Spleen (tissue), 11 donors: ENCODE measurements around the gene IL11RA. TPM values are rescaled to one million over a fixed set of nuclear protein-coding genes. Genes with fewer than 3 reads are reported as not detected.

Experiments used
- DNase-seq: peaks from one replicate; pipeline ENCODE4 v3.0.0-alpha.2; 2020
- H3K27ac ChIP-seq, 8 donors: fragments of 200-600 bp; sonication (generic) in 7 of 8; 1 replicate in 4 of 8; 2 replicates in 4 of 8; pipeline versions ENCODE4 v1.5.0 to v1.8.0; 2016 to 2021; ENCODE audit warnings: inconsistent platforms in 4 of 8, mild to moderate bottlenecking in 4 of 8, moderate library complexity in 1 of 8
- H3K27me3 ChIP-seq, 7 donors: fragments of 200-600 bp; sonication (generic) in 6 of 7; replicated peaks in 1 of 7; 1 replicate in 4 of 7; 2 replicates in 3 of 7; pipeline versions ENCODE4 v1.5.0 to v1.8.0; 2016 to 2021; ENCODE audit warnings: inconsistent platforms in 3 of 7, mild to moderate bottlenecking in 1 of 7
- H3K36me3 ChIP-seq, 6 donors: fragments of 200-600 bp; sonication (generic) in 5 of 6; 1 replicate in 4 of 6; 2 replicates in 2 of 6; pipeline versions ENCODE4 v1.5.0 to v1.8.0; 2016 to 2021; ENCODE audit warnings: inconsistent platforms in 2 of 6
- H3K4me1 ChIP-seq, 6 donors: fragments of 200-600 bp; sonication (generic) in 5 of 6; 1 replicate in 3 of 6; 2 replicates in 3 of 6; pipeline versions ENCODE4 v1.5.0 to v1.8.0; 2016 to 2021; ENCODE audit warnings: inconsistent platforms in 3 of 6
- H3K4me3 ChIP-seq, 8 donors: fragments of 200-600 bp; sonication (generic) in 7 of 8; 1 replicate in 4 of 8; 2 replicates in 4 of 8; pipeline versions ENCODE4 v1.5.0 to v1.8.0; 2016 to 2021; ENCODE audit warnings: inconsistent platforms in 4 of 8, mild to moderate bottlenecking in 4 of 8, moderate library complexity in 2 of 8
- H3K9me3 ChIP-seq, 8 donors: fragments of 200-600 bp; sonication (generic) in 7 of 8; 1 replicate in 4 of 8; 2 replicates in 4 of 8; pipeline versions ENCODE4 v1.5.0 to v1.8.0; 2016 to 2021; ENCODE audit warnings: inconsistent platforms in 4 of 8
- CTCF ChIP-seq, 11 experiments: fragments of 200-600 bp in 7 of 11; fragments of 450-650 bp in 4 of 11; sonication (generic) in 4 of 11; IDR thresholded peaks in 8 of 11; conservative IDR thresholded peaks in 3 of 11; 1 replicate in 7 of 11; 2 replicates in 4 of 11; pipeline versions ENCODE4 v1.4.0 to v1.8.0; 2016 to 2021; ENCODE audit warnings: antibody characterized with exemption in 11 of 11, inconsistent platforms in 4 of 11, mild to moderate bottlenecking in 1 of 11
- POLR2A ChIP-seq, 3 donors: fragments of 450-650 bp; IDR thresholded peaks; one replicate each; pipeline ENCODE4 v1.5.1; 2017; ENCODE audit warnings: antibody characterized with exemption in 3 of 3, mild to moderate bottlenecking in 1 of 3
- POLR2AphosphoS5 ChIP-seq, 3 donors: sonication (generic); formaldehyde crosslinking; IDR thresholded peaks; one replicate each; pipeline ENCODE4 v1.5.1; 2017; ENCODE audit warnings: antibody characterized with exemption in 3 of 3
- WGBS, 5 donors: extraction: QIAGEN DNeasy Blood & Tissue Kit in 3 of 5; methylation state at CpG; one replicate each; pipeline versions ENCODE4 v1.1.5 to v1.1.7; 2013 to 2018; 5-methylcytosine and 5-hydroxymethylcytosine counted together
- intact Hi-C: fragments of 100-400 bp; cut with DNase I; formaldehyde crosslinking; loops from one replicate; pipeline ENCODE4 v1.15.0; 2023; ENCODE audit warnings: low total_unique reads
- polyA plus RNA-seq, 3 donors: library from polyadenylated mRNA; stranded (reverse); fragments of 200-250 nt; gene quantifications; one replicate each; pipeline ENCODE4 v1.2.1, GENCODE V29; 2013
- small RNA-seq, 4 donors: library from RNA; depleted of rRNA; stranded (forward); fragments of <200 nt; gene quantifications; one replicate each; pipeline ENCODE3, GENCODE V24; 2016
- total RNA-seq, 7 donors: library from RNA; depleted of rRNA in 3 of 7; stranded (reverse); fragments of >200 nt in 3 of 7; fragmentation: NEBNext Ultra II Directional in 4 of 7; extraction: Animal tissue kit (Norgen Biotek cat#: 25700) in 4 of 7; gene quantifications; one replicate each; pipeline versions ENCODE4 v1.1.0 to v1.2.1, GENCODE V29; 2016 to 2021
- donor health status: healthy with polysubstance abuse.
- donor health status: DM: no; HTN: no; CAD: no; lungs with moderate emphysema.
- donor health status: DM: no; HTN: no; CAD: no.
- donor health status: Bipolar disorder and iron deficiency.
- donor health status: healthy.
- donor health status: DM: no; HTN: no; CAD: no.
- donor health status: DM: yes; HTN: yes; CAD: no.

Gene IL11RA
- total and polyA plus RNA-seq, 10 donors = 16.3 to 43.9 (median 28.9) TPM

DNA sequence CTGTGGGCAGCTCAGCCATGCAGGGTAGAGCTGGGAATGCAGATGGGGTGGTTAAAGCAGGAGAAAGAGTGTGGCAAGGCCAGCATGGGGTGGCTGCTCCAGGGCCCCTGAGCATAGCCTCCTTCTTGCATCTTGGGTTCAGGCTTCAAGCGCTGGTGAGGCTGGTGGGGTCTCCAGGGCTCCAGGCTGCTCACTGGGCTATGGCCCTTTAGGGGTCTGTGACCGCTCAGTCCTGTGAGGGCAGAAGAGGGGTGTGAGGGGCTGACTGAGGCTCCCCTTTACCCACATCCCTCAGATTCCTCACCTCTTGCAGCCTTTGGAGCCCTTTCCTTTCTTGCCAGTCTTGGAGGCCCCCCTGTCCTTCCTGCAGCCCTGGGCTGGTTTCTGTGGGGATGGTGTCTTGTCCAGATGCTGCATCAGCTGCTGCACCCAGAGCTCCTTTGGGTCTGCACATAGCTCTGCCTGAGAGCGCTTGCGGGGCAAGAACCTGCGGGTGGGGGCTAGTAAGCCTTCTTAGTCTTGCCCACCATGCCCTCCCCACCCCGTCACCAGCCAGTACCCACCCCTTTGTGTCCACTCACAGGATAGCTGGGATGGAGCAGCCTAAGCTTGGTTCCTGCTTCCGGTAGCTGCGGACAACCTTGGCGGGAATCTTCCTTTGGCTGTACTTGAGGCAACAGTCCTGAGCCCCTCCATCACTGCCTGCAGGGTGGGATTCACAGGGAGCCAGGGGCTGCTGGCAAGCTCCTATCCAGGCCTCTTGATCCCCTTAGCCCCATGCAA lies 57.4 kb downstream of the IL11RA start:
- H3K4me1 ChIP-seq = peaks cover 0 to 20% (median 11%) of the 10 kb centered on the region in 6 donors
- peak overlapping the region in 5 of 8 donors; percentile 44 to 57 (median 46) for H3K27ac ChIP-seq
- H3K9me3 ChIP-seq = no peaks in the 10 kb centered on the region
- WGBS, 5 donors = 76 to 100% (median 88%) methylated on average over 3 to 9 of the region's 9 CpGs
- no peaks in the 10 kb centered on the region for H3K27me3 ChIP-seq
- intact Hi-C loops = no loop called here
- H3K36me3 ChIP-seq = no peaks in the 10 kb centered on the region
- H3K4me3 ChIP-seq = no peak overlapping the region
- TF ChIP-seq POLR2A (IDR thresholded peaks at IDR 0.05) = no peak
- TF ChIP-seq CTCF (IDR thresholded peaks at IDR 0.05 in 8 of 11, conservative IDR thresholded peaks at IDR 0.05 in 3 of 11) = no peak
- TF ChIP-seq POLR2AphosphoS5 (IDR thresholded peaks at IDR 0.05) = no peak
- DNase-seq = no peak

GRCh38 chr9:34710023-34710422 lies 58.0 kb downstream of the IL11RA start, which contains the start of gene CCL21:
Gene CCL21, minus strand, starts transcription at chr9:34710136. Its CDS starts 70 bp downstream, at chr9:34710066.
- 33 to 80% (median 56%) methylated on average over 2 of the region's 2 CpGs for WGBS, 5 donors
- Histone ChIP-seq H3K27ac (peak within 1 kb of the TSS in 7 of 8 donors; percentile 29 to 57 (median 44)), H3K4me3 (no peak within 1 kb of the TSS), H3K9me3 (no peaks in the 10 kb centered on the region), H3K4me1 (peaks cover 0 to 20% (median 11%) of the 10 kb centered on the region in 6 donors), H3K36me3 (no peaks in the 10 kb centered on the region), H3K27me3 (no peaks in the 10 kb centered on the region)
- no peak for TF ChIP-seq POLR2A (IDR thresholded peaks at IDR 0.05)
- TF ChIP-seq POLR2AphosphoS5 (IDR thresholded peaks at IDR 0.05) = peak in 2 of 3 donors; percentile 17 to 26
- no peak for TF ChIP-seq CTCF (IDR thresholded peaks at IDR 0.05 in 8 of 11, conservative IDR thresholded peaks at IDR 0.05 in 3 of 11)
- no peak for DNase-seq
- intact Hi-C loops = no loop called here

Small RNA genes within 50 kb of the gene (small RNA-seq; reads per million reads assigned to genes)
- 0 reads per million in 4 donors for gene CCL27

Other genes with a start within 250 kb of the IL11RA start
- gene FAM219A, start 193.6 kb upstream of the IL11RA start, total RNA-seq = 10 to 100 TPM; 10.4 to 26.9 (median 16.5) TPM
- 1 to 10 TPM; 3.2 to 9.3 (median 3.5) TPM for gene FAM219A, start 193.6 kb upstream of the IL11RA start, polyA plus RNA-seq
- not detected for gene DNAI1, start 193.4 kb upstream of the IL11RA start, total RNA-seq
- not detected for gene DNAI1, start 193.4 kb upstream of the IL11RA start, polyA plus RNA-seq
- gene ENHO, start 129.2 kb upstream of the IL11RA start, total RNA-seq = under 1 TPM in 3 of 7 donors, not detected in 4; 0.35 to 0.91 (median 0.46) TPM
- gene ENHO, start 129.2 kb upstream of the IL11RA start, polyA plus RNA-seq = under 1 TPM; 0.74 to 0.94 (median 0.89) TPM
- 10 to 100 TPM in 5 of 7 donors, 1 to 10 TPM in 2; 6.6 to 46.8 (median 26.3) TPM for gene CNTFR, start 62.5 kb upstream of the IL11RA start, total RNA-seq
- 1 to 10 TPM; 2.8 to 7.7 (median 3.1) TPM for gene CNTFR, start 62.5 kb upstream of the IL11RA start, polyA plus RNA-seq
- 10 to 100 TPM; 16.8 to 36.1 (median 21.5) TPM for gene RPP25L, start 40.1 kb upstream of the IL11RA start, total RNA-seq
- 10 to 100 TPM; 32.5 to 54.1 (median 46.7) TPM for gene RPP25L, start 40.1 kb upstream of the IL11RA start, polyA plus RNA-seq
- gene DCTN3, start 31.7 kb upstream of the IL11RA start, total RNA-seq = 10 to 100 TPM; 43.8 to 64.1 (median 52.1) TPM
- 10 to 100 TPM; 59.3 to 79.8 (median 75.9) TPM for gene DCTN3, start 31.7 kb upstream of the IL11RA start, polyA plus RNA-seq
- not detected for gene ARID3C, start 23.1 kb upstream of the IL11RA start, total RNA-seq
- gene ARID3C, start 23.1 kb upstream of the IL11RA start, polyA plus RNA-seq = not detected
- 10 to 100 TPM; 24.1 to 39.7 (median 28.4) TPM for gene SIGMAR1, start 14.4 kb upstream of the IL11RA start, total RNA-seq
- gene SIGMAR1, start 14.4 kb upstream of the IL11RA start, polyA plus RNA-seq = 10 to 100 TPM; 19.4 to 31.1 (median 24.4) TPM
- gene GALT, start 5.5 kb upstream of the IL11RA start, total RNA-seq = 100 to 1,000 TPM in 1 of 7 donors, 10 to 100 TPM in 6; 56.6 to 101 (median 78.9) TPM
- 10 to 100 TPM; 32.1 to 74.4 (median 55.1) TPM for gene GALT, start 5.5 kb upstream of the IL11RA start, polyA plus RNA-seq
- under 1 TPM in 1 of 7 donors, not detected in 6; 0.70 TPM for gene CCL27, start 10.5 kb downstream of the IL11RA start, total RNA-seq
- gene CCL27, start 10.5 kb downstream of the IL11RA start, polyA plus RNA-seq = under 1 TPM in 2 of 3 donors, not detected in 1; 0.08 to 0.32 TPM
- gene CCL19, start 39.1 kb downstream of the IL11RA start, total RNA-seq = 10 to 100 TPM in 2 of 7 donors, 1 to 10 TPM in 3, not detected in 2; 4.0 to 57.3 (median 7.4) TPM
- gene CCL19, start 39.1 kb downstream of the IL11RA start, polyA plus RNA-seq = 10 to 100 TPM; 22.1 to 73.1 (median 38.1) TPM
- 100 to 1,000 TPM in 3 of 7 donors, 10 to 100 TPM in 4; 45.1 to 279 (median 81.8) TPM for gene CCL21, start 58.0 kb downstream of the IL11RA start, total RNA-seq
- 100 to 1,000 TPM; 221 to 367 (median 312) TPM for gene CCL21, start 58.0 kb downstream of the IL11RA start, polyA plus RNA-seq